HG02885 (cell line): Measurements from ENCODE around the gene DLGAP4.

Source experiments
- ATAC-seq: cut with Tn5 transposase; IDR thresholded peaks from one replicate; pipeline ENCODE4 v1.9.1; 2021; ENCODE audit warnings: mild to moderate bottlenecking; ENCODE audit not compliant: unreplicated experiment, poor library complexity

Gene DLGAP4

DNA sequence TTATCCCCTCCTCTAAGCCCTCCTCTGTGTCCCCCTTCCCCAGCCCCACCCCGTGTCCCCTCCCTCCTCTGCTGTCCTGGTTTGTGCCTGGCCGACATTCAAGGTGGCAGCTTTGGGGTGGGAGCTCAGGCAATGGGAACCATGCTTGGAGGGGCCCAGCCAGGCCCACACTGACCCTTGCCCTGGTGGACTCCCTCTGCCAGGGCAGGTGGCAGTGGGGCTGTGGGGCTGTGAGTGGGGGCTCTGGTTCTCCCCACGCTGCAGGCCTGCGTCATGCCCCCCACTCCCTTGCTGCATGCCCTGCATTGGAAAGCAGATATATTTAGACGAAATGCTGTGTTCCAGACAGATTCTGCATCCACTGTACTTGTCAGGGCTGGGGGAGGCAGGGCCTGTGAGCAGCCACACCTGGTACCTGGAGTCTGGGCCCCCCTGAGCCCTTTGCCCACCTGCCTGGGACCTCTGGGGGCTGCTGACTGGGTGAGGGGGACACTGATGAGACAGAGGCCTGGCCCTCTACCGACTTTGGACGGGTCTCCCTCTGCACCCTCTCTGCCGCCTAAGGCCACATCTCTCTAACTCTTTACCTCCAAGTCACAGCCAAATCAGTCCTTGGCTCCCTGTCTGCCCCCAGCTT, 14.2 kb downstream of the DLGAP4 start:
- no peak for ATAC-seq

DNA sequence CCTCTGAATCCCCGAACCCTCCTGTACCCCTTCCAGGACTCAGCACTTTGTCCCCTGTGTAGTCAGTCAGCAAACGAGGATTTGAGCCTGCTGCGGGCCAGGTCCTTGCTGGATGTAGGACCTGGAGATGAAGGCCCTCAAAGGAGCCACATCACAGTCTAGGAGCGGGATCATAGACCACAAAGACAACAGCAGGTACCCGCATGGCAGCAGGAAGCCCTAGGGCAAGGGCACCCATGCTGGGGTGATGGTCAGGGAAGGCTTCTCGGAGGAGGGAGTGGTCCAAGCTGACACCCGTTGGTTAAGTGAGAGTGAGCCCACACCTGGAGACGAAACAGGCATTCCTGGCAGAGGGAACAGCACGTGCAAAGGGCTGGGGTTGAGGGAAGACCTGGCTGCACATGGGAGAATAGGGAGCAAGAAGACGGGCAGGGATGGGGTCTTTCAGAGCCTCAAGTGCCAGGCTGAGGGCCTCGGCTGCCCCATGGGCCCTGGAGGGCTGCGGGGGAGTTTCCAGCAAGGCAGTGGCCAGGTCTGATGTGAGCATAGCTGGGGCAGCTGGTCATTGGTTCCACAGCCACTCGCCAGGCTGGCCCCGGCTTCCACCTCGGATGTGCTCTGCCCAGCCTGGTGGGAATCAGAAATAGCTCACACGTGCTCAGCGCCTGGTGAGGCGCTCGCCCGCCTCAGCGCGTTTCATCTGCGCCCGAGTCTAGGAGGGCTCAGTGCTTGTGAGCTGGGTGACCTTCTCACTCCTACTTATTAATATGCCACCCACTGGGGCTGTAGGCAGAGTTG, 15.0 kb downstream of the DLGAP4 start:
- no peak for ATAC-seq

- no peak for ATAC-seq
These were observed 16.0 kb downstream of the DLGAP4 start for GRCh38 chr20:36322131-36322530.

DNA sequence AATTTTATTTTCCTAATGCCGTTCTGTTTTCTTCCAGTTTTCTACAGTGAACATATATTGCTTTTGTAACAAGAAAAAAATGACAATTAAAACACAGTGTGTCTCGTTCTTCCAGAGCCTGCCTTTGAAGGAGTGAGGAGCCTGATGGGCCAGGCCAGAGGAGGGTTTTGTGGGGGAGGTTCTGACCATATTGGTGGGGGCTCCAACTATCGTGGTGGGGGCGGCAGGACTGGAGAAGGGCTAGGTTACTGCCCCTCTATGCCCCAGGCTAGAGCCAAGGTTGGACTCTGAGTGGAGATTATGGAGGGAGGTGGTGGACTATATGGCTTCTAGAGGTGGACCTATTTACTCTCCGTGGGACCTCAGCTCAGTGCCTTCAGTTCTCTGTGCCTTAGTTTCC, 24.0 kb downstream of the DLGAP4 start:
- ATAC-seq: no peak

DNA sequence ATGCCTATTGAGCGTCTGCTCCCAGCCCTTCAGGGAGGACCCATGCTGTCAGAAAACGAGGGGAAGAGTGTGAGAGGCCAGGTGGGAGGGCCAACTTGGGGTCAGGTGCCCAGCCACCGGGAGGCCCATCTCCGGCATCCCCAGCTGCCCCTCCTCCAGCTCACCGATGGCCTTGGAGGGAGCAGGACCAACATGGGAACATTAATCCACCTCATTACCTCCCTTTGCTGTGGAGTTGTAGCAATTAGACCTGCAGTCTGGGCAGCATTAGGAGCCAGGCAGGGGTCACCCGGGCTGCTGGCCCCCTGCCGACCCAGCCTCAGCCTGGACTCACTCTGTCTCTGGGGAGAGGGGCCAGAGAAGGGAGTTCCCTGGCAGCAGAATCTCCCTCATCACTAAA, 25.1 kb downstream of the DLGAP4 start:
- ATAC-seq: no peak

GRCh38 chr20:36333841-36334240, 27.7 kb downstream of the DLGAP4 start:
- no peak for ATAC-seq

- ATAC-seq: no peak
These were observed 28.4 kb downstream of the DLGAP4 start for GRCh38 chr20:36334281-36335205.

- no peak for ATAC-seq
These were observed 29.2 kb downstream of the DLGAP4 start for GRCh38 chr20:36335206-36335870.

GRCh38 chr20:36336204-36336603, 30.1 kb downstream of the DLGAP4 start:
- ATAC-seq: no peak

DNA sequence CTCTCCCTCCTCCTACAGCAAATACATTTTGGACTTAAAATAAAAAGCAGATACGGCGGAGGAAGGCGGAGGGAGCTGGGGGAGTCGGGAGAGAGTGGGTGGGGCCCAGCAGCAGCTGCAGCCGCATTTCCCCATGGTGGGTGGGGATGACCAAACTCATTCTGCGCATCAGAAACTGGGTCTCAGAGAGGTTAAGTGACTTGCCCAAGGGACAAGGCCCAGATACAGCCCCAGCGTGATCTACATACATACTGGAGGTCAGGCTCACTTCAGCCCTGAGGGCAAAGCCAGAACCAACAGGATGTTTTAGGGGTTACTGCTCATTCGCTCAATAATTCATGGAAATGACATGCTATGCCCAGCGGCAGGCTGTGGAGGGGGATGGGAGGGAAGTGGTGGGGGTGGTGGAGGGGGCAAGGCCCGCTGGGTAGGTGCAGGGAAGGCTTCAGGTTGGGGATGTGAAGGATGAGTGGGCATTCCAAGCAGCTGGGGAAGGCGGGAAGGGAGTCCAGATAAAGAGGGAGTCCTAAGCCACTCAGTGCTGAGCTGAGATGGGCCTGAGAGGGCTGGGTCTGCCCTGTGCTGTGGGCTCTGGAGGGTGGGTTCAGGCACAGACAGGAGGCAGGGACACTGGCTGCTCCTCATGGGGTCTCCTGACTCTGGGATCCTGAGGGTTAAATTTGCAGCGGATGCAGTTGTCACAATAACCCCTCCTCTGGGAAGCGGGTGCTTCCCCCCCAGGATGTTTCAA, 31.0 kb downstream of the DLGAP4 start:
- ATAC-seq: no peak

DNA sequence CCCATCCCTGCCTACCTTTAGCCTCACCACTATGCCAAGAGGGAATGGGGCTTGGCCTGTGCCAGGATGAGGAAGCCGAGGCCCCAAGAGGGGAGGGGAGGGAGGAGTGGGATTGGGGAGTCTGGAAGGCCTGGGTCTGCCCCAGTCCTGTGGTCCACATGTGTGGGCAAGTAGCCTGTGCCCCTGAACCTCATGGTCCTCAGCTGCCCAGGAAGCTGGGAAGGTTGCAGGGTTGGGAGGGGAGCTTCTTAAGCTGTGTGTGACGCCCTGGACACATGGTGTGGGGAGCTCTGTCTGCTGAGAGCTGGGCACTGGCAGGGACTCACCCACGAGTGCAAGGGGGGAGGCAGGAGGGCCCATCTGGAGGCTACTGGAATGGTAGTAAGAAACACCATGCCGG, 31.7 kb downstream of the DLGAP4 start:
- no peak for ATAC-seq

- no peak for ATAC-seq
These were observed 33.8 kb downstream of the DLGAP4 start for GRCh38 chr20:36339646-36340592.

DNA sequence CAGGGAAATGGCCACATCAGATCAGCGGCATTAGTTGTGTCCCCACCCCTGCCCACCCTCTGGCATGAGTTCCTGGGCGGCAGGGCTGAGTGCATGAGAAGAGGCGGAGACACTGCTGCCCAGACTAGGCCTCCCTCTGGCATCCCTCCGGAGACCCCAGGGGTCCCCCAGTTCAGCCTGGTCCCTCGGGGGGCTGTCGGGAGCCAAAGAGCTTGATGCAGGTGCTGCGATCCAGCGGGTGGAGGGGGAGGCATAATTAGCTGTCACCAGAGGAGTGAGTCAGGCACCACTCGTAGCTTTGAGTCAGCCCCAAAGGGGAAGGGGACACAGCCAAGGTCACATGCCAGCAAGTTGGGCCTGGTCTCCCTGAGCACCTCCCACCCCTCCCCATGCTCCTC, 34.5 kb downstream of the DLGAP4 start:
- ATAC-seq: no peak

DNA sequence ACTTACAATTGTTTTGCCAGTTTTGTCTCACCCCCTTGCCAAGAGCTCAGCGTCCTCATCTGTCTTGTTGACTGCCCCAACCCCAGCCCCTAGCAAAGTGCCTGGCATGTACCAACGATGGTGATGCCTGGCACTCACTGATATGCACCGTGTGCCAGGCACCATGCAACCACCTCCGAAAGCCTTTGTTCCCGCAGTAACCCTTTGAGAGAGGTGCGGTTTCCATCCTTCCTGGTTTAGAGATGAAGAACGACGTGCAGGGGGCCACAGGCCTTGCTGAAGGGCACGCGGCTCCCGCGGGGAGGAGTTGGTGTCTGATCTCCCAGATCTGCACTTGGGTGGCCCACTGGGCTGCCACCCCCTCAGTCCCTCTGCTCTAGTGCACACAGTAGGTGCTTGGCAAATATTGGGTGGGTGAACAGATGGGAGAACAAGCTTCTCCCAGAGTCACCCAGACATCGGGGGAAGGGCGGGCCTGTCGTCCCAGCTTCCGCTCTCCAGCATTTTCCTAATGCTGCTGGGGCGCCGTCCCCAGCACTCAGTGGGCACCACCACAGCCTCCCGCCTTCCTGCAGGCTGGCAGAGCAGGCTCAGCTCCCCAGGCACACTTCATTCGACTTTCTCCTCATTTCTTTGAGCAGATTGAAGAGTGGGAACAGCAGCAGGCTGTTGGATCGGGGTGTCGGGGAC, 35.3 kb downstream of the DLGAP4 start:
- ATAC-seq: no peak

GRCh38 chr20:36342331-36343120, 36.4 kb downstream of the DLGAP4 start:
- no peak for ATAC-seq

DNA sequence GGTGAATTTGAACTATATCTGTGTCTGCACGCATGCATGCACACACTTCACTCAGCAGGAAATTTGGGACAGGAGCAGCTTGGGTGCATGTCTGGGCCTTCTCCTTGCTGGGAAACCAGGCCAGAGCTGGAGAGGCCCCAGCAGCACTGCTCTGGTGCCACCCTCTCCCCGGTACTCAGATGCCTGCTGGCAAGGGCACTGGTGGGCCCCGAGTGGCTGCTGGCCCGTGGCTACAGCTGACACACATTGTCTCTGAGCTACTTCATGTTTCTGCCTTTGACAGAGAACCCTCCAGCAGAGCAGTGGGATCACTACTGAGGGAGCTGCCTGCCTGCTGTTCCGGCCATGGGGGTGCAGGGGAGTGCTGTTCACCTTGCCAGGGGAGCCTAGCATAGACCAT, 37.5 kb downstream of the DLGAP4 start:
- no peak for ATAC-seq

GRCh38 chr20:36344517-36345132, 38.5 kb downstream of the DLGAP4 start:
- no peak for ATAC-seq
